GM19351 (cell line): ENCODE results near the gene FBXL15.
"Not testable (repeated sequence)": the region's sequence is repeated elsewhere in the genome, so short reads cannot be mapped to it uniquely, and the experiment has no call there.

Experiments
- ATAC-seq: cut with Tn5 transposase; IDR thresholded peaks from one replicate; pipeline ENCODE4 v1.9.1; 2021; ENCODE audit warnings: mild to moderate bottlenecking, moderate library complexity; ENCODE audit not compliant: unreplicated experiment

The FBXL15 gene

GRCh38 chr10:102452672-102453340 lies 32.2 kb downstream of the FBXL15 start:
- no peak for ATAC-seq

GRCh38 chr10:102453502-102453901 lies 32.9 kb downstream of the FBXL15 start:
- no peak for ATAC-seq

- ATAC-seq: not testable (repeated sequence)
These were observed 34.2 kb downstream of the FBXL15 start for GRCh38 chr10:102454662-102455487.

- no peak for ATAC-seq
These were observed 35.3 kb downstream of the FBXL15 start for GRCh38 chr10:102455893-102456471.

GRCh38 chr10:102457591-102458150 lies 37.0 kb downstream of the FBXL15 start:
- no peak for ATAC-seq

- ATAC-seq: no peak
These were observed 38.0 kb downstream of the FBXL15 start for GRCh38 chr10:102458656-102459055.

GRCh38 chr10:102460836-102461186 lies 40.2 kb downstream of the FBXL15 start:
- peak; percentile 30 for ATAC-seq

GRCh38 chr10:102461187-102462054 lies 40.8 kb downstream of the FBXL15 start:
- peak; percentile 88 for ATAC-seq

GRCh38 chr10:102462512-102463054 lies 41.9 kb downstream of the FBXL15 start:
- ATAC-seq: no peak

- no peak for ATAC-seq
These were observed 43.3 kb downstream of the FBXL15 start for GRCh38 chr10:102463983-102464382.

GRCh38 chr10:102465466-102465865 lies 44.8 kb downstream of the FBXL15 start:
- ATAC-seq: no peak

- ATAC-seq: no peak
These were observed 46.7 kb downstream of the FBXL15 start for GRCh38 chr10:102467318-102467717.

- no peak for ATAC-seq
These were observed 47.4 kb downstream of the FBXL15 start for GRCh38 chr10:102467971-102468438.

- no peak for ATAC-seq
These were observed 48.0 kb downstream of the FBXL15 start for GRCh38 chr10:102468683-102469082.

- no peak for ATAC-seq
These were observed 50.2 kb downstream of the FBXL15 start for GRCh38 chr10:102470579-102471546.
